ENCODE measurements around the gene MX2. TPM values are rescaled to one million over a fixed set of nuclear protein-coding genes. Genes with fewer than 3 reads are reported as not detected.

MX2 gene
- total and polyA plus RNA-seq, 4 donors: 4.2 to 33.4 (median 9.3) TPM

GRCh38 chr21:41361053-41361785 is 608 bp upstream of the MX2 start:
- Histone ChIP-seq H3K36me3 (ENCODE audit: control insufficient read depth in 4 of 4, insufficient read depth in 4 of 4, low read length in 4 of 4) (peaks cover 0 to 1% (median 0%) of the 10 kb centered on the region in 4 donors), H3K4me3 (no peak overlapping the region), H3K27me3 (ENCODE audit: control insufficient read depth in 3 of 3, insufficient read depth in 3 of 3, low read length in 2 of 3) (no peaks in the 10 kb centered on the region), H3K9me3 (ENCODE audit: control insufficient read depth in 4 of 4, insufficient read depth in 3 of 4, low read length in 3 of 4) (no peaks in the 10 kb centered on the region), H3K4me1 (ENCODE audit: control insufficient read depth in 5 of 5, insufficient read depth in 5 of 5, low read length in 5 of 5) (peaks cover 0 to 6% (median 0%) of the 10 kb centered on the region in 5 donors), H3K27ac (ENCODE audit: low read depth in 1 of 2, low read length in 1 of 2) (peak overlapping the region; percentile 90 to 95), H3K9ac (ENCODE audit: insufficient read depth in 1 of 2, low read length in 2 of 2) (no peak overlapping the region)
- ATAC-seq (ENCODE audit: insufficient read depth, low FRiP score) (no peak), DNase-seq (no peak)
- whole genome bisulfite sequencing, 2 donors: 89 to 92% methylated on average over 16 of the region's 16 CpGs
- no peak for TF ChIP-seq CTCF (IDR thresholded peaks at IDR 0.05; ENCODE audit: control extremely low read depth, extremely low read depth)

- no peaks in the 10 kb centered on the region for H3K27me3 ChIP-seq (ENCODE audit: control insufficient read depth in 3 of 3, insufficient read depth in 3 of 3, low read length in 2 of 3)
- H3K9ac ChIP-seq (ENCODE audit: insufficient read depth in 1 of 2, low read length in 2 of 2): no peak overlapping the region
- TF ChIP-seq CTCF (IDR thresholded peaks at IDR 0.05; ENCODE audit: control extremely low read depth, extremely low read depth): no peak
- H3K36me3 ChIP-seq (ENCODE audit: control insufficient read depth in 4 of 4, insufficient read depth in 4 of 4, low read length in 4 of 4): peaks cover 0 to 1% (median 0%) of the 10 kb centered on the region in 4 donors
- ATAC-seq (ENCODE audit: insufficient read depth, low FRiP score) (no peak), DNase-seq (no peak)
- H3K9me3 ChIP-seq (ENCODE audit: control insufficient read depth in 4 of 4, insufficient read depth in 3 of 4, low read length in 3 of 4): no peaks in the 10 kb centered on the region
- H3K27ac ChIP-seq (ENCODE audit: low read depth in 1 of 2, low read length in 1 of 2): peak overlapping the region; percentile 90 to 95
- WGBS, 2 donors: 80 to 86% methylated on average over 16 of the region's 16 CpGs
- H3K4me1 ChIP-seq (ENCODE audit: control insufficient read depth in 5 of 5, insufficient read depth in 5 of 5, low read length in 5 of 5): peaks cover 0 to 6% (median 0%) of the 10 kb centered on the region in 5 donors
- H3K4me3 ChIP-seq: no peak overlapping the region
Measured at GRCh38 chr21:41362605-41363369, 960 bp downstream of the MX2 start.

- WGBS, 2 donors: 95 to 97% methylated on average over 18 of the region's 18 CpGs
- Histone ChIP-seq H3K36me3 (ENCODE audit: control insufficient read depth in 4 of 4, insufficient read depth in 4 of 4, low read length in 4 of 4) (peaks cover 0 to 1% (median 0%) of the 10 kb centered on the region in 4 donors), H3K4me3 (no peak overlapping the region), H3K9ac (ENCODE audit: insufficient read depth in 1 of 2, low read length in 2 of 2) (no peak overlapping the region), H3K4me1 (ENCODE audit: control insufficient read depth in 5 of 5, insufficient read depth in 5 of 5, low read length in 5 of 5) (peaks cover 0 to 6% (median 0%) of the 10 kb centered on the region in 5 donors), H3K27me3 (ENCODE audit: control insufficient read depth in 3 of 3, insufficient read depth in 3 of 3, low read length in 2 of 3) (no peaks in the 10 kb centered on the region), H3K27ac (ENCODE audit: low read depth in 1 of 2, low read length in 1 of 2) (no peak overlapping the region), H3K9me3 (ENCODE audit: control insufficient read depth in 4 of 4, insufficient read depth in 3 of 4, low read length in 3 of 4) (no peaks in the 10 kb centered on the region)
- DNase-seq (no peak), ATAC-seq (ENCODE audit: insufficient read depth, low FRiP score) (no peak)
- no peak for TF ChIP-seq CTCF (IDR thresholded peaks at IDR 0.05; ENCODE audit: control extremely low read depth, extremely low read depth)
Measured at GRCh38 chr21:41363370-41364270, 1.8 kb downstream of the MX2 start.

Measured in lung (tissue), 12 donors.